GM23248 (cell line): Measurements from ENCODE around the gene POU2AF1. TPM values are rescaled to one million over a fixed set of nuclear protein-coding genes. Genes with fewer than 3 reads are reported as not detected.

Experiments
- DNase-seq: peaks from one replicate; pipeline ENCODE4 v3.0.0-alpha.2; 2015
- H2AFZ ChIP-seq: fragments of 200-600 bp; sonication (generic); 2 replicates; pipeline ENCODE4 v1.6.1; 2016; ENCODE audit warnings: antibody characterized with exemption
- H3F3A ChIP-seq: fragments of 200-600 bp; sonication (generic); 2 replicates; pipeline ENCODE4 v1.6.1; 2016; ENCODE audit warnings: mild to moderate bottlenecking, antibody characterized with exemption, mixed run types; ENCODE audit not compliant: insufficient read depth
- H3K27ac ChIP-seq: fragments of 200-600 bp; sonication (generic); 2 replicates; pipeline ENCODE4 v1.5.1; 2016; ENCODE audit warnings: mild to moderate bottlenecking
- H3K27me3 ChIP-seq: fragments of 200-600 bp; sonication (generic); replicated peaks from 2 replicates; pipeline ENCODE4 v1.6.1; 2016; ENCODE audit warnings: mild to moderate bottlenecking; ENCODE audit not compliant: insufficient read depth
- H3K36me3 ChIP-seq: fragments of 200-600 bp; sonication (generic); 2 replicates; pipeline ENCODE4 v1.6.1; 2016; ENCODE audit warnings: low read depth, mild to moderate bottlenecking
- H3K4me1 ChIP-seq: fragments of 200-600 bp; sonication (generic); 2 replicates; pipeline ENCODE4 v1.6.1; 2016; ENCODE audit warnings: mild to moderate bottlenecking; ENCODE audit not compliant: insufficient read depth
- H3K4me2 ChIP-seq: fragments of 200-600 bp; sonication (generic); one replicate; pipeline ENCODE4 v1.6.1; 2016; ENCODE audit warnings: mild to moderate bottlenecking; ENCODE audit not compliant: unreplicated experiment
- H3K4me3 ChIP-seq: fragments of 200-600 bp; sonication (generic); 2 replicates; pipeline ENCODE4 v1.5.1; 2016; ENCODE audit warnings: mild to moderate bottlenecking
- H3K79me2 ChIP-seq: fragments of 200-600 bp; sonication (generic); 2 replicates; pipeline ENCODE4 v1.6.1; 2016; ENCODE audit warnings: mild to moderate bottlenecking; ENCODE audit not compliant: insufficient read depth
- H3K9ac ChIP-seq: fragments of 200-600 bp; sonication (generic); 2 replicates; pipeline ENCODE4 v1.6.1; 2016; ENCODE audit warnings: mild to moderate bottlenecking
- H3K9me2 ChIP-seq: fragments of 200-600 bp; sonication (generic); 2 replicates; pipeline ENCODE4 v1.6.1; 2016; ENCODE audit warnings: mixed run types, mild to moderate bottlenecking, moderate library complexity; ENCODE audit not compliant: insufficient read depth
- H3K9me3 ChIP-seq: fragments of 200-600 bp; sonication (generic); one replicate; pipeline ENCODE4 v1.6.1; 2017; ENCODE audit warnings: low read depth
- H4K20me1 ChIP-seq: fragments of 200-600 bp; sonication (generic); 2 replicates; pipeline ENCODE4 v1.6.0; 2016; ENCODE audit not compliant: insufficient read depth
- EZH2 ChIP-seq: fragments of 200-600 bp; sonication (generic); IDR thresholded peaks from 2 replicates; pipeline ENCODE4 v1.6.1; 2018; ENCODE audit warnings: antibody characterized with exemption, mild to moderate bottlenecking; ENCODE audit not compliant: insufficient read depth, poor library complexity, severe bottlenecking
- EZH2phosphoT487 ChIP-seq: fragments of 200-600 bp; sonication (generic); IDR thresholded peaks from 2 replicates; pipeline ENCODE4 v1.6.1; 2018; ENCODE audit warnings: antibody characterized with exemption, moderate library complexity, mild to moderate bottlenecking, low read depth; ENCODE audit not compliant: insufficient read depth
- WGBS, 2 experiments: methylation state at CpG; one replicate each; pipeline ENCODE4 v1.1.6; 2015 to 2017; ENCODE audit warnings: low lambda C conversion rate in 2 of 2, low coverage in 1 of 2; ENCODE audit errors: missing lambda C conversion rate in 2 of 2; 5-methylcytosine and 5-hydroxymethylcytosine counted together
- in situ Hi-C: fragments of 300-500 bp; cut with MboI; formaldehyde crosslinking; loops from 2 replicates; pipeline ENCODE4 v1.15.0; 2020
- polyA plus RNA-seq: library from polyadenylated mRNA; unstranded; fragments of >200 nt; fragmentation: Nextera tagmentation; extraction: Ambion mirVana; gene quantifications from 2 replicates; pipeline ENCODE4 v1.2.1, GENCODE V29; 2016
- total RNA-seq: library from RNA; depleted of rRNA; stranded (reverse); fragments of >200 nt; shearing (Covaris generic); gene quantifications from 2 replicates; pipeline ENCODE4 v1.2.3, GENCODE V29; 2014

The POU2AF1 gene
- total and polyA plus RNA-seq, 2 experiments from 2014 or later, result 0.11 to 0.16 TPM

DNA sequence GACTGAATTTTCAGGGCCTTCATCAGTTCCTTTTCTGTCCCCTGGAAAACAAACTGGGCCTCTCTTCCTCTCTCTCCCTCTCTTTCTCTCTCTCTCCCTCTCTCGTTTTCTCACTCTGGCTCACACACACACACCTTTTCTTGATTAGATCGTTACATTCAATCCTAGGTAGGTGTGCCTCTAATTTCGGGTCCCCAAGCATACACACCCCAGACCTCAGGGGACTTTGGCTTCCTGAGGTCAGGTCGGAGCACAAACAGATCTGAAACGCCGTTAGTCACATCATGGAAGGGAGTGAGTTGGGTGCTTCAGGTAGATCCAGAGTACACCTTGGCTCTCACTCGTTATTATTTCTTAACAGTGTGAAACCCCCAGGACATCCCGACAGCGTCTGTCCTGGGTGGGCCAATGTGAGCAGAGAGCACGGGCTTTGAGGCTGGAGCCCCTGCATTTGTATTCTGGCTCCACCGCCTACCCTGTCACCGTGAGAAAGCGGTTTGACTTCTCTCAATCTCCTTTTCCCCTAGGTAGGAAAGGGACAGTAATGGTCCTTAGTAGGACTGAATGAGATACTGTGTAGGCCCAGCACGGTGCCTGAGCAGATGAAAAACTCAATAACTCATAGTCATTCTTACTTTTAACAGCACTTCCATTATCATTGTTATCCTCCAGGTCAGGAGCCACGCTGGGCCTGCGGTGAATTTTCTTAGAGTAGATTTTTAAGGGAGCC is 37.3 kb upstream of the POU2AF1 start:
- H3K36me3 ChIP-seq, result no peaks in the 10 kb centered on the region
- no peak overlapping the region for H3K27ac ChIP-seq
- DNase-seq, result no peak
- no peak overlapping the region for H3K4me3 ChIP-seq
- TF ChIP-seq EZH2 (no peak), EZH2phosphoT487 (no peak)
- H3K9ac ChIP-seq, result no peak overlapping the region
- H2AFZ ChIP-seq, result no peak overlapping the region
- in situ Hi-C loops, result no loop called here
- peaks cover 34% of the 10 kb centered on the region for H3K27me3 ChIP-seq
- no peak overlapping the region for H3K4me2 ChIP-seq
- no peaks in the 10 kb centered on the region for H4K20me1 ChIP-seq
- no peaks in the 10 kb centered on the region for H3K79me2 ChIP-seq
- H3F3A ChIP-seq, result no peaks in the 10 kb centered on the region
- H3K9me2 ChIP-seq, result no peaks in the 10 kb centered on the region
- 65% methylated on average over 16 of the region's 16 CpGs for WGBS, 2 experiments
- no peaks in the 10 kb centered on the region for H3K4me1 ChIP-seq
- H3K9me3 ChIP-seq, result no peaks in the 10 kb centered on the region

DNA sequence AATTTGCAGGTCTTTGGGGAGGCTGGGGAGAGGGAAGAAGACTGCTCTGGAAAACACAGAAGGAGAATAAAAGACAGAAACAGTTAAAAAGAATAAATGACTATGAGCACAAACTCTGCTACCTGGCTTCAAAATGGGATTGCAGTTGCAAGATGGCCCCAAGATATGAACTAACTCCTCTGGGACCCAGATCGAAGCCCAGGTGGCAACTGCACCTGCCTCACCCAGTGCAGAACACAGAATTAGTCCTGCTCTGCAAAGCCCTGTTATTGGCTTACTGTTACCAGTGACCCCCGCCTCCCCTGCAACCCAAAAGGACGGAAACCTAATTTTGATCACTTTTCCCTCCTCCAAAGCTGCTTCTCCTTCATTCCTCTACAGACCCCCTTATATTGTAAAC is 35.9 kb upstream of the POU2AF1 start:
- H4K20me1 ChIP-seq, result no peaks in the 10 kb centered on the region
- no peaks in the 10 kb centered on the region for H3F3A ChIP-seq
- no peaks in the 10 kb centered on the region for H3K79me2 ChIP-seq
- in situ Hi-C loops, result no loop called here
- no peak for DNase-seq
- no peaks in the 10 kb centered on the region for H3K4me1 ChIP-seq
- TF ChIP-seq EZH2 (no peak), EZH2phosphoT487 (no peak)
- no peaks in the 10 kb centered on the region for H3K9me2 ChIP-seq
- no peak overlapping the region for H3K4me3 ChIP-seq
- no peak overlapping the region for H3K4me2 ChIP-seq
- H3K9me3 ChIP-seq, result no peaks in the 10 kb centered on the region
- H3K27ac ChIP-seq, result no peak overlapping the region
- no peak overlapping the region for H3K9ac ChIP-seq
- peaks cover 49% of the 10 kb centered on the region for H3K27me3 ChIP-seq
- H2AFZ ChIP-seq, result no peak overlapping the region
- 52 to 62% methylated on average over 3 of the region's 3 CpGs for WGBS, 2 experiments
- H3K36me3 ChIP-seq, result no peaks in the 10 kb centered on the region

DNA sequence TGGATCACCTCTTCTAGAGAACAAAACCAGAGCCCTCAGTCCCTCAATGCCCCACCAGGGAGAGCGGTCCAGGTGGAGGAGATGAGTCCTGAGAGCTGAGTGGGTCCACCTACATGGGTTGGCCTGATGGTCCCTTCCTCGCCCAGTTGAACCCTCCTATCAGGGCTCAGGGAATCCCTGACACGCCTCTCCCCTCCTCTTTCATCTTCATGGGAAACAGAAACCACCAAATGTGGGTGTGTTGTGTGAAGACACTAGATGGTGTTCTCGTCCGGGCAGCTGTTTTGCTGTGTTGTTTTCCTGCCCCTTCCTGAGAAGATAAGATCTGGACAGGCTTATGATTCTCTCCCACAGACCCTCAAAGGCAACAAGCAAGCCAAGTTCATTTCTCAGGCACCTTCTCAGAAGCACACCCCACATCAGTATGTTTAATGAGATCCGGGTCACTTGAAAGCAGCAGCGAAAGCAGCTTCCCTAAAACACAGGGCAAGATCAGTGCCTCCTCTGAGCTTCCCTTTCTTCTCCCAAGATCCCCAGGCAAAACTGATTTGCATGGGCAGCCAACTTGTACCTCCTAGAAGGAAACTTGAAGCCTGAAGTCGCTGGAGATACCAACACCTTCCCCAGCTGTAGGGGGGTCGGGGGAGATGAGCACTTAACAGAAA is 35.3 kb upstream of the POU2AF1 start:
- no peaks in the 10 kb centered on the region for H3F3A ChIP-seq
- peaks cover 54% of the 10 kb centered on the region for H3K27me3 ChIP-seq
- no peak overlapping the region for H3K9ac ChIP-seq
- no peaks in the 10 kb centered on the region for H3K36me3 ChIP-seq
- no peak overlapping the region for H3K27ac ChIP-seq
- in situ Hi-C loops, result no loop called here
- no peak overlapping the region for H3K4me3 ChIP-seq
- H3K4me2 ChIP-seq, result no peak overlapping the region
- no peak for DNase-seq
- 64 to 66% methylated on average over 8 to 9 of the region's 9 CpGs for WGBS, 2 experiments
- no peaks in the 10 kb centered on the region for H3K79me2 ChIP-seq
- no peaks in the 10 kb centered on the region for H4K20me1 ChIP-seq
- no peaks in the 10 kb centered on the region for H3K4me1 ChIP-seq
- TF ChIP-seq EZH2phosphoT487 (no peak), EZH2 (no peak)
- no peaks in the 10 kb centered on the region for H3K9me2 ChIP-seq
- H3K9me3 ChIP-seq, result no peaks in the 10 kb centered on the region
- no peak overlapping the region for H2AFZ ChIP-seq

DNA sequence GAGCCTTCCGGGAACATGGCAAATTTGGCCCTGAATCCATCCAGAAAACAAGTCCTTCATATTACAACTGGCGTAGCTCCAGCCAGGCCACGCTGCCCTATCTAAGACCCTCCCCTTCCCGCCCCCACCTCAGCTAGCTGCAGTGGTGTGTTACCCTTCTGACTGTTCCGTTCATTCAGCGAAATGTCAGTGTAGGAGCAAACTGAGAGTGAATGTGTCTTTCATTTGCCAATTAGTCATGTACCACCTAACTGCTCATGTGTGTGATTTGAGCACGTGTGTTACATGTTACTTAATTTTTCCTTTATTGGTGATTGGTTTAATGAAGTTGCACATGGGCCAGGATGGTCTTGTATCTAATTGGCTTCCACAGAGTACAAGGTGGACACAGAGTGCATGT is 34.8 kb upstream of the POU2AF1 start:
- Histone ChIP-seq H3K4me3 (no peak overlapping the region), H3F3A (no peaks in the 10 kb centered on the region), H3K27me3 (peaks cover 49% of the 10 kb centered on the region), H3K9ac (no peak overlapping the region), H3K4me1 (no peaks in the 10 kb centered on the region), H3K27ac (no peak overlapping the region), H3K9me3 (no peaks in the 10 kb centered on the region), H3K4me2 (no peak overlapping the region), H4K20me1 (no peaks in the 10 kb centered on the region), H3K9me2 (no peaks in the 10 kb centered on the region), H2AFZ (no peak overlapping the region), H3K36me3 (no peaks in the 10 kb centered on the region), H3K79me2 (no peaks in the 10 kb centered on the region)
- 72 to 79% methylated on average over 7 of the region's 7 CpGs for WGBS, 2 experiments
- in situ Hi-C loops, result no loop called here
- DNase-seq, result no peak
- TF ChIP-seq EZH2phosphoT487 (no peak), EZH2 (no peak)
